ENCODE data around the gene CLDN16.

Gene CLDN16

GRCh38 chr3:190387578-190388213 is at the start of gene CLDN16:
TSS of gene CLDN16 (plus strand) at chr3:190388163. CDS start at chr3:190388330, 167 bp downstream.
- no peak for DNase-seq

GRCh38 chr3:190338717-190339116 is 49.2 kb upstream of the CLDN16 start:
- DNase-seq, result no peak

- DNase-seq, result no peak
Measured at GRCh38 chr3:190339130-190339529, 48.8 kb upstream of the CLDN16 start.

- no peak for DNase-seq
Measured at GRCh38 chr3:190340071-190340470, 47.9 kb upstream of the CLDN16 start.

GRCh38 chr3:190345027-190345821 is 42.7 kb upstream of the CLDN16 start:
- no peak for DNase-seq

- DNase-seq, result no peak
Measured at GRCh38 chr3:190345878-190346277, 42.1 kb upstream of the CLDN16 start.

GRCh38 chr3:190346541-190346940 is 41.4 kb upstream of the CLDN16 start:
- DNase-seq, result no peak

- DNase-seq, result no peak
Measured at GRCh38 chr3:190352861-190353457, 35.0 kb upstream of the CLDN16 start.

- DNase-seq, result no peak
Measured at GRCh38 chr3:190356246-190356645, 31.7 kb upstream of the CLDN16 start.

- DNase-seq, result no peak
Measured at GRCh38 chr3:190357468-190357867, 30.5 kb upstream of the CLDN16 start.

GRCh38 chr3:190359813-190360212 is 28.1 kb upstream of the CLDN16 start:
- DNase-seq, result no peak

GRCh38 chr3:190360228-190360627 is 27.7 kb upstream of the CLDN16 start:
- DNase-seq, result no peak

GRCh38 chr3:190361791-190362190 is 26.2 kb upstream of the CLDN16 start:
- no peak for DNase-seq

- no peak for DNase-seq
Measured at GRCh38 chr3:190362258-190362657, 25.7 kb upstream of the CLDN16 start.

GRCh38 chr3:190366133-190366532 is 21.8 kb upstream of the CLDN16 start:
- no peak for DNase-seq

- DNase-seq, result no peak
Measured at GRCh38 chr3:190368881-190369280, 19.1 kb upstream of the CLDN16 start.

GRCh38 chr3:190369668-190370295 is 18.2 kb upstream of the CLDN16 start:
- DNase-seq, result no peak

- no peak for DNase-seq
Measured at GRCh38 chr3:190370369-190370768, 17.6 kb upstream of the CLDN16 start.

- DNase-seq, result no peak
Measured at GRCh38 chr3:190371152-190371551, 16.8 kb upstream of the CLDN16 start.

GRCh38 chr3:190375246-190375645 is 12.7 kb upstream of the CLDN16 start:
- no peak for DNase-seq

- DNase-seq, result no peak
Measured at GRCh38 chr3:190375671-190376070, 12.3 kb upstream of the CLDN16 start.

GRCh38 chr3:190378240-190378891 is 9.6 kb upstream of the CLDN16 start:
- no peak for DNase-seq

- DNase-seq, result no peak
Measured at GRCh38 chr3:190380184-190380583, 7.8 kb upstream of the CLDN16 start.
